OCI-LY3 (cell line): ENCODE results near the gene SMAD7.

Source experiments
- CTCF ChIP-seq: fragments of 200-600, 300-600 bp; sonication (generic); IDR thresholded peaks from 2 replicates; pipeline ENCODE4 v1.5.1; 2014; ENCODE audit warnings: antibody characterized with exemption, low read length, low read depth
- EZH2phosphoT487 ChIP-seq: fragments of 200-600 bp; shearing (Covaris generic); IDR thresholded peaks from 2 replicates; pipeline ENCODE4 v1.6.1; 2018; ENCODE audit warnings: antibody characterized with exemption, mixed run types, low read depth

DNA sequence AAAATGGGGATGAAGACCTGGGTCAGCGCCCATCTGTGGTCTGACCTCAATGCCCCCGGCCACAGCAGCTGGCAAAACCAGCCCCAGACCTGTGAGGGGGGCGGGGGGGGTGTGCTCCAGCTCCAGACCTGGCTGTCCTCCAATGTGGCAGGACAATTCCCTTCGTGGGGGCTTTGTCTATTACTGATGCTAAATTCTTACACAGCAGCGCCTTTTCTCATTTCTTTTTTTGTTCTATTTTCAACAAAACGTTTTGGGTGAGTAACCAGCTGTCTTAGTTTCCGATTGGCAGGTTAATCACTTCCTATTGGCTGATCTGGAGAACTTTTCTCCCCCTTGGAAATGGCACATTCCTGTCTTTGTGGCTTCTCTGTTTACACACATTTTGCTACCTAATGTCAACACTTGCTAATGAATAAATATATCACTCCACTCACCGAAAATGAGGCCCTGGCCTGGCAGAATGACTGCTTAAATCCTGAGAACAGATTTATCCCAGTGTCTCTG, 4.4 kb downstream of the SMAD7 start:
- TF ChIP-seq CTCF (no peak), EZH2phosphoT487 (no peak)
